22Rv1 (cell line): ENCODE measurements around the gene GLUL.

Experiments
- ZFX ChIP-seq: fragments of 450-650 bp; IDR thresholded peaks from 2 replicates; pipeline ENCODE4 v1.6.1; 2017; ENCODE audit warnings: antibody characterized with exemption, borderline replicate concordance
- TF ChIP-seq, protein P1 (sequence below): fragments of 450-650 bp; IDR thresholded peaks from 2 replicates; pipeline ENCODE4 v1.5.1; 2017; ENCODE audit warnings: mild to moderate bottlenecking

GRCh38 chr1:182431278-182431677 is 39.7 kb upstream of the GLUL start:
- no peak for TF ChIP-seq ZFX
- TF ChIP-seq, protein P1, sequence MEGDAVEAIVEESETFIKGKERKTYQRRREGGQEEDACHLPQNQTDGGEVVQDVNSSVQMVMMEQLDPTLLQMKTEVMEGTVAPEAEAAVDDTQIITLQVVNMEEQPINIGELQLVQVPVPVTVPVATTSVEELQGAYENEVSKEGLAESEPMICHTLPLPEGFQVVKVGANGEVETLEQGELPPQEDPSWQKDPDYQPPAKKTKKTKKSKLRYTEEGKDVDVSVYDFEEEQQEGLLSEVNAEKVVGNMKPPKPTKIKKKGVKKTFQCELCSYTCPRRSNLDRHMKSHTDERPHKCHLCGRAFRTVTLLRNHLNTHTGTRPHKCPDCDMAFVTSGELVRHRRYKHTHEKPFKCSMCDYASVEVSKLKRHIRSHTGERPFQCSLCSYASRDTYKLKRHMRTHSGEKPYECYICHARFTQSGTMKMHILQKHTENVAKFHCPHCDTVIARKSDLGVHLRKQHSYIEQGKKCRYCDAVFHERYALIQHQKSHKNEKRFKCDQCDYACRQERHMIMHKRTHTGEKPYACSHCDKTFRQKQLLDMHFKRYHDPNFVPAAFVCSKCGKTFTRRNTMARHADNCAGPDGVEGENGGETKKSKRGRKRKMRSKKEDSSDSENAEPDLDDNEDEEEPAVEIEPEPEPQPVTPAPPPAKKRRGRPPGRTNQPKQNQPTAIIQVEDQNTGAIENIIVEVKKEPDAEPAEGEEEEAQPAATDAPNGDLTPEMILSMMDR: no peak
